ENCODE measurements around the gene NTN3.

Gene NTN3

DNA sequence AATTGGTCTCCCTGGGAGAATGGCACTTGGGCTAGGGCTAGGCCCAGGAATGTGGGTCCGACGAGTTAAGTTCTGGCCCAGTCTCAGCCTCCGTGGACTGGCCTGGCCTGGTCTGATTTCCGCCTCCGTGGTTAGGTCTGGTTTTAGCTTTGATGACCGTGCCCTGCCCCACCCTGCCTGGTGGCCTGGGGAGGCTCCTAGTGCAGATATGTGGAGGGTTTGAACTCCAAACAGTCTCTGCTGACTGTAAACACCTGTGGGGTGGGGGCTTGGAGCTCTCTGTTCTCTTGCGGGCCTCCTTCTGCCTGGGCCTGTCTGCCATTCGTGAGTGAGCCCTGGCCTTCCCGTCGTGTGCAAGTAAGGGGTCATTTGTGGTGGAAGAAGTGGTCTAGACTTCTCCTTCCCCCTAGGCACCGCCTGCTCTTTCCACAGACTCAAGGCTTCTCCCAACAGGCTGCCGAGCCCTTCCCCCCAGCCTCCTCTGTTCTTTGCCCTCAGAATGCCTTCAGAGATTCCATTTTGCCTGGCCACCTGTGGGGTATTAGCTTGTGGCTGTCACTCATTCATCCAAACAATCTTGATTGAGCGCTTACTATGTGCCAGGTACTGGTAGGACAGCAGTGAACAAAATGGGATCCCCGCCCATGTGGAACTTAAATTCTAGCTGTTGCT, 44.2 kb downstream of the NTN3 start:
- no peak for DNase-seq

DNA sequence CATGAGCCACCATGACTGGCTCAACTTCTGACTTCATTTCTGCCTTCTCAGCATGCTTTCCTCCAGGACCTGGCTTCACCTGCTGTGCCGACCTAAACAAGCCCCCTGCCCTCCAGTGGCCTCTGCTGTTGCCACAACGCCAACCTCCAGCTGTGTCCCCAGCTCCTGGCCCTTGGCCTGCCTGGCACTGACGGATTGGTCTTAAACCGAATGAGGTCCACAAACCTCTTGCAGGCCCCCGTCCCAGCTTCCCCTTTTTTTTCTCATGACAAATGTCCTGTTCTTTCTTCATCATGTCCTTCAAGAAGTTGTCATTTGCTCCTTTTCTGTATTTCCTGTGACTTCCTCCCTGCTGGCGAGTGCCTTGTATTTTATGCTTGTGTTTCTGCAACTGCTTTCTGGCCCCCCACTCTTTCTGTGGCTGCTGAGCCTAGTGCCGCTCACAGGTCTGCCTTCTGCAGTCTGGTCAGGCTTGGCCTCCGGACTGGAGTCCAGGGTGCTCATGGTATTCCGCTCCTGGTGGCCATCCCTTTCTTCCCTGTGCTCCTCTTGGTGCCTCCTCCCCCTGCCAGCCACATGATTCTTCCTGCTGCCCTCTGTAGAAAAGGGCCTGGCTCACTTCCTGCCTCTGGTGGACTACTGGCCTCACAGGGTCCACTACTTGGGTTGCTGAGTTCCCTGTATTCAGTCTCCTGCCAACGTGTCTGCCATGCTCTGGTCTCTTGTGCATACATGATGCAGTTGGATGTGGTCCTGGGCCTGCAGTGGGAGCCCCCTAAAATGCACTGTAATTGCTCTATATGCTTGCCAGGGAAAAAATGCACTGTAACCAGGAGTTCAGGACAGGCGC, 45.5 kb downstream of the NTN3 start:
- no peak for DNase-seq

DNA sequence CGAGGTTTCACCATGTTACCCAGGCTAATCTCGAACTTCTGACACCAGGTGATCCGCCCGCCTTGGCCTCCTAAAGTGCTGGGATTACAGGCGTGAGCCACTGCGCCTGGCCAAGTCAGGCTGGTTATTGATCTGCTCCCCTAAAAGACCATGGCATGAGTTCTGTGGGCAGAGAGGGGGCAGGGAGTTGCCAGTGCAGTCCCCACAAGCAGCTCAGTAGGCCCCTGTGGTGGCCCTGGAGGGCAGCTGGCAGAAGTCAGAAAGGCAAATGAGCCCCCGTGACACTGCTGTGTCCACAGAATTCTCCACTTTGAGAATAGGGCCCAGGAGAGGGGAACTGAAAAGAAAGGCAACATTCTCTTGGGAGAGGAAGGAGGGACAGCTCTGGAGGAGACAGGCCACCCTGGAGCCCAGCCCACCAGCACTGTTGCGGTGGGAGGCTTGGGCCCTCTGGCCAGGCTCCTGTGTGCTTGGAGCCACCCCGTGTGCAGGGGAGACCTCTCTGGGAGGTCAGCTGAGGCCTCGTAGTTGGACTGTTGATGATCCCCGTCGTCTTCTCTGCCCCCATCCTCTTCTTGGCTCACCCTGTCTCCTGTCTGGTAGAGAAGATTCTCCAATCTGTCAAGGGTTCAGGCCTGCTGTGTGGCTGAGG, 47.0 kb downstream of the NTN3 start:
- no peak for DNase-seq

DNA sequence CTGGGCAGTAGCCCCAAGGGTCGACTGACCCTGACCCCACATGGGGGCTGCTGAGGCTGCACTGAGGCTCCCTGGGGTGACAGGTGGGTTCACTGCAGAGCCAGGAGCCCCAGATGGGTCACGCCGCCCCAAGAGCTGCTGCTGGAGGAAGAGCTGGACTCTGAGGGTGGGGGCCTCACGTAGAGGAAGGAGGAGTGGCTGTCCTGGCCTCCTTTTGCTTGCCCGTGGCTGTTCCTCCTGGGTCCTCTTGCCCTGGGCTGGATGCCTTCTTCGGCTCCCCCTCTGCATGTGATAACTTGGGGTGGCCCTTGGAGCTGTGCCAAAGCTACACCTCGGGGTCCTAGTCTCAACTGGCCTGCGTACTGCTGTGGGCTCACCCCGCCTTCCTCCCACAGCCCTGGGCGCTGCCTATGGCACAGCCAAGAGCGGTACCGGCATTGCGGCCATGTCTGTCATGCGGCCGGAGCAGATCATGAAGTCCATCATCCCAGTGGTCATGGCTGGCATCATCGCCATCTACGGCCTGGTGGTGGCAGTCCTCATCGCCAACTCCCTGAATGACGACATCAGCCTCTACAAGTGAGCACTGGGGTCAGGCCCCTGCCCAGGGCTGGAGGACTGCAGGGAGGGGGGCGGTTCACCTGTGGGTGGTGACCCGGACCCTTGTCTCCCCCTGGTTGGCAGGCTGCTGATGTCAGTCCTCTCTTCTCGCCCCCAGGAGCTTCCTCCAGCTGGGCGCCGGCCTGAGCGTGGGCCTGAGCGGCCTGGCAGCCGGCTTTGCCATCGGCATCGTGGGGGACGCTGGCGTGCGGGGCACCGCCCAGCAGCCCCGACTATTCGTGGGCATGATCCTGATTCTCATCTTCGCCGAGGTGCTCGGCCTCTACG, 48.0 kb downstream of the NTN3 start:
- no peak for DNase-seq

DNA sequence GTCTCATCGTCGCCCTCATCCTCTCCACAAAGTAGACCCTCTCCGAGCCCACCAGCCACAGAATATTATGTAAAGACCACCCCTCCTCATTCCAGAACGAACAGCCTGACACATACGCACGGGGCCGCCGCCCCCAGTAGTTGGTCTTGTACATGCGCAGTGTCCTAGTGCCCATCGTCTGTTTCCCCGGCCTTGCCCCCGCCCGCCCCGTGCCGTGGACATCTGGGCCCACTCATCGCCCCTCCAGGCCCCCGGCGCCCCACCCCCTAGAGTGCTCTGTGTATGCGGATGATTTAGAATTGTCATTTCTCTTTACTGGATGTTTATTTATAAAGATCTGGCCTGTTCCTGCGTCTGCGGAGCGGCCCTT, 48.6 kb downstream of the NTN3 start:
- DNase-seq, result no peak

DNA sequence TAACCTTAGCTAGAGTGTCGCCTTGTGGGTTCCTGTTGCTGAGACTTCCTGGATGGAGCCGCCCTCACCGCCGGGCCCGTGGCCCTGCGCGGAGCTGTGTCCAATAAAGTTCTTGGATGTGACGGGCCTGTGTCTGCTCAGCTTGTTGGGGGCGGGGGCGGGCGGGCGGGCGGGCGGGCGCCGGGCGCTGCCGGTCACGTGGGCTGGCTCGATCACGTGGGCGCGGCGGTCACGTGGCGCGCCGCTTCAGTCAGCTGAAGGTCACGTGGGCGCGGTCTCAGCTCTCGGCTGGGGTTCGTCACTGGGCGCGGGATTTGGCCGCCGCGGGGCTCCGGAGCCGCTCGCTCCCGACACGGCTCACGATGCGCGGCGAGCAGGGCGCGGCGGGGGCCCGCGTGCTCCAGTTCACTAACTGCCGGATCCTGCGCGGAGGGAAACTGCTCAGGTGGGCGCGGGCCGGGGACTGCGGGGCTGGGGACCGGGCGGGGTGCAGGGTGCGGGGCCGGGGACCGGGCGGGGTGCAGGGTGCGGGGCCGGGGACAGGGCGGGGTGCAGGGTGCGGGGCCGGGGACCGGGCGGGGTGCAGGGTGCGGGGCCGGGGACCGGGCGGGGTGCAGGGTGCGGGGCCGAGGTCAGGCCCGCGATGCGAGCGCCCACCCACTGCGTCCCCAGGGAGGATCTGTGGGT, 49.1 kb downstream of the NTN3 start, which contains the start of gene AMDHD2:
Gene AMDHD2 (plus strand): TSS at position 275 of the 687 bp plus-strand sequence. CDS start 88 bp downstream, at position 363.
- DNase-seq, result peak; percentile 88

DNA sequence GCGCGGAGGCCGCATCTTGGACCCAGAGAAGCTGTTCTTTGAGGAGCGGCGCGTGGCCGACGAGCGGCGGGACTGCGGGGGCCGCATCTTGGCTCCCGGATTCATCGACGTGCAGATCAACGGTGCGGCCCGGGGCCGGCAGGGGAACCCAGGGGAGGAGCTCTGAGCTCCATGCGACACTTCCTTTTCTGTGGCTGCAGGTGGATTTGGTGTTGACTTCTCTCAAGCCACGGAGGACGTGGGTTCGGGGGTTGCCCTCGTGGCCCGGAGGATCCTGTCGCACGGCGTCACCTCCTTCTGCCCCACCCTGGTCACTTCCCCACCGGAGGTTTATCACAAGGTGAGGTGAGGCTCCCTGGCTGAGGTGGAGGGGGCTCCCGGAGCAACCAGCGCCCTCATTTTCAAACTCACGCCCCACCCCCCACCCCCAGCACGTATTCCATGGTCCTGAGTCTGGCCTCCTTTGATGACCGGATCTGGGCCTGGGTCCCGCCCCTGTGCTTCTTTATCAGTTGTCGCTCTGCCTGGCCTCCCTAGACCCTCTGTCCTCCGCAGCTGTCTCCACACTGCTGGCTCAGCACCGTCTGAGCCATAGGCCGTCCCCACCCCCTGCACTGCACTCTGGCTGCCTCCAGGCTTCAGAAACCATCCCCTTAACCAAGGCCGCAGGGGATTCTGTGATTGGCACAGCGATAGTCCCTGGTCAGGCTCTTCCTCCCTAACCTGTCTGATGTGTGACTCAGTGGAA, 49.9 kb downstream of the NTN3 start:
- no peak for DNase-seq

Measured in NCI-H1436 (cell line).